Measurements from ENCODE around the gene SOX11.

SOX11 gene

DNA sequence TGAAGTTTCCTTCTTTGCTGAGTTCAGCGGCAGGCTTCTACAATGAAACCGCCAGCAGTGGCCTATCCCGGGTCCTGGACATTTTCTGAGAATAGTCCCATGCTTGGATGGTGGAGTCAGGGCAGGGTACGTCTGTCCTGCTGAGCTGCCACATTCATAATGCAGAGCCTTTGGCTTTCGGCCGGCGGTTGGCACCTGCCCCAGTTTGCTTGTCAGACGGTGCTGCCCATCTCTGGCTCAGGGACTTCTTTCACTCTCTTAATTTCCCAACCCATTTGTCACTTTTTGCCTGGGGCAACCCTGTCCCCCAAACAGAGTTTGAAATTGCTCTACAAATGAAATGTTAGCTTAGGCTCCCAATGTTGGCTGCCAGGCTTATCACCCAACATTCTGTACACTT lies 57.2 kb downstream of the SOX11 start:
- TF ChIP-seq EGR1 (IDR thresholded peaks at IDR 0.05) (no peak), TAF1 (IDR thresholded peaks at IDR 0.05; ENCODE audit: low read depth) (no peak), TCF12 (IDR thresholded peaks at IDR 0.05; ENCODE audit: low read depth) (no peak), ZBTB7A (IDR thresholded peaks at IDR 0.05; ENCODE audit: low read depth) (no peak), TEAD4 (IDR thresholded peaks at IDR 0.05) (no peak), CREB1 (IDR thresholded peaks at IDR 0.05; ENCODE audit: low read depth) (no peak), RAD21 (IDR thresholded peaks at IDR 0.05; ENCODE audit: low read depth) (no peak), YY1 (IDR thresholded peaks at IDR 0.05; ENCODE audit: low read depth) (no peak), FOXM1 (IDR thresholded peaks at IDR 0.05; ENCODE audit: borderline replicate concordance, low read depth) (no peak), CEBPB (IDR thresholded peaks at IDR 0.05) (no peak), NFIC (IDR thresholded peaks at IDR 0.05) (no peak), EP300 (IDR thresholded peaks at IDR 0.05; ENCODE audit: borderline replicate concordance) (no peak)
- TF ChIP-seq, protein P1, sequence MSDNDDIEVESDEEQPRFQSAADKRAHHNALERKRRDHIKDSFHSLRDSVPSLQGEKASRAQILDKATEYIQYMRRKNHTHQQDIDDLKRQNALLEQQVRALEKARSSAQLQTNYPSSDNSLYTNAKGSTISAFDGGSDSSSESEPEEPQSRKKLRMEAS (IDR thresholded peaks at IDR 0.05) = no peak
- TF ChIP-seq, protein P2, sequence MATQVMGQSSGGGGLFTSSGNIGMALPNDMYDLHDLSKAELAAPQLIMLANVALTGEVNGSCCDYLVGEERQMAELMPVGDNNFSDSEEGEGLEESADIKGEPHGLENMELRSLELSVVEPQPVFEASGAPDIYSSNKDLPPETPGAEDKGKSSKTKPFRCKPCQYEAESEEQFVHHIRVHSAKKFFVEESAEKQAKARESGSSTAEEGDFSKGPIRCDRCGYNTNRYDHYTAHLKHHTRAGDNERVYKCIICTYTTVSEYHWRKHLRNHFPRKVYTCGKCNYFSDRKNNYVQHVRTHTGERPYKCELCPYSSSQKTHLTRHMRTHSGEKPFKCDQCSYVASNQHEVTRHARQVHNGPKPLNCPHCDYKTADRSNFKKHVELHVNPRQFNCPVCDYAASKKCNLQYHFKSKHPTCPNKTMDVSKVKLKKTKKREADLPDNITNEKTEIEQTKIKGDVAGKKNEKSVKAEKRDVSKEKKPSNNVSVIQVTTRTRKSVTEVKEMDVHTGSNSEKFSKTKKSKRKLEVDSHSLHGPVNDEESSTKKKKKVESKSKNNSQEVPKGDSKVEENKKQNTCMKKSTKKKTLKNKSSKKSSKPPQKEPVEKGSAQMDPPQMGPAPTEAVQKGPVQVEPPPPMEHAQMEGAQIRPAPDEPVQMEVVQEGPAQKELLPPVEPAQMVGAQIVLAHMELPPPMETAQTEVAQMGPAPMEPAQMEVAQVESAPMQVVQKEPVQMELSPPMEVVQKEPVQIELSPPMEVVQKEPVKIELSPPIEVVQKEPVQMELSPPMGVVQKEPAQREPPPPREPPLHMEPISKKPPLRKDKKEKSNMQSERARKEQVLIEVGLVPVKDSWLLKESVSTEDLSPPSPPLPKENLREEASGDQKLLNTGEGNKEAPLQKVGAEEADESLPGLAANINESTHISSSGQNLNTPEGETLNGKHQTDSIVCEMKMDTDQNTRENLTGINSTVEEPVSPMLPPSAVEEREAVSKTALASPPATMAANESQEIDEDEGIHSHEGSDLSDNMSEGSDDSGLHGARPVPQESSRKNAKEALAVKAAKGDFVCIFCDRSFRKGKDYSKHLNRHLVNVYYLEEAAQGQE (IDR thresholded peaks at IDR 0.05; ENCODE audit: low read depth) = no peak
- TF ChIP-seq, protein P3, sequence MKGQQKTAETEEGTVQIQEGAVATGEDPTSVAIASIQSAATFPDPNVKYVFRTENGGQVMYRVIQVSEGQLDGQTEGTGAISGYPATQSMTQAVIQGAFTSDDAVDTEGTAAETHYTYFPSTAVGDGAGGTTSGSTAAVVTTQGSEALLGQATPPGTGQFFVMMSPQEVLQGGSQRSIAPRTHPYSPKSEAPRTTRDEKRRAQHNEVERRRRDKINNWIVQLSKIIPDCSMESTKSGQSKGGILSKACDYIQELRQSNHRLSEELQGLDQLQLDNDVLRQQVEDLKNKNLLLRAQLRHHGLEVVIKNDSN (IDR thresholded peaks at IDR 0.05) = no peak

All from Ishikawa (cell line).